Testis (tissue), 2 donors: Measurements from ENCODE around the gene UBE4A.

Experiments
- POLR2A ChIP-seq: fragments of 450-650 bp; IDR thresholded peaks from one replicate; pipeline ENCODE4 v1.6.1; 2017; ENCODE audit warnings: antibody characterized with exemption, mild to moderate bottlenecking, moderate library complexity
- TF ChIP-seq, protein P1 (sequence below), 3 experiments: fragments of 450-650 bp in 2 of 3; fragments of 200-600 bp in 1 of 3; sonication (generic) in 1 of 3; IDR thresholded peaks; one replicate each; pipeline ENCODE4 v1.5.1; 2016 to 2019; ENCODE audit warnings: antibody characterized with exemption in 3 of 3, mild to moderate bottlenecking in 2 of 3, moderate library complexity in 1 of 3

DNA sequence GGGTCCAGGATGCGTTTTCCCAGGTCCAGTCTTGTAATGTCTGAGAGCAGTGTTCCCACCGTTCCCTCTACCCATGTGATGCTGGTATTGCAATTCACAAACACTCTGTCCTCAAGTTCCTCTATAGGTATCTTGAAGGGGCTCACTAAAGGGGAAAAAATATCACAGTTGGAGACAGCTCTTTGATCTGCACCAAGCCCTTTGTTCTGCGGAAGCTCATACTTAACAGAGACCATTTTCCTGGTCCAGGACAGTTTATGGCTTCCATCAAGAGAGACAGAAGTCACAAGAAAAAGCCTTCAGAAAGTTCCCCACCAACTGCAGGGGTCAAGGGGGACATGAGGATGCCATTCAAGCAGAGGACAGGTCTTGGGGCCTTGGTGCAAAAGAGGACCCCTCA is 19.0 kb upstream of the UBE4A start:
- TF ChIP-seq, protein P1, sequence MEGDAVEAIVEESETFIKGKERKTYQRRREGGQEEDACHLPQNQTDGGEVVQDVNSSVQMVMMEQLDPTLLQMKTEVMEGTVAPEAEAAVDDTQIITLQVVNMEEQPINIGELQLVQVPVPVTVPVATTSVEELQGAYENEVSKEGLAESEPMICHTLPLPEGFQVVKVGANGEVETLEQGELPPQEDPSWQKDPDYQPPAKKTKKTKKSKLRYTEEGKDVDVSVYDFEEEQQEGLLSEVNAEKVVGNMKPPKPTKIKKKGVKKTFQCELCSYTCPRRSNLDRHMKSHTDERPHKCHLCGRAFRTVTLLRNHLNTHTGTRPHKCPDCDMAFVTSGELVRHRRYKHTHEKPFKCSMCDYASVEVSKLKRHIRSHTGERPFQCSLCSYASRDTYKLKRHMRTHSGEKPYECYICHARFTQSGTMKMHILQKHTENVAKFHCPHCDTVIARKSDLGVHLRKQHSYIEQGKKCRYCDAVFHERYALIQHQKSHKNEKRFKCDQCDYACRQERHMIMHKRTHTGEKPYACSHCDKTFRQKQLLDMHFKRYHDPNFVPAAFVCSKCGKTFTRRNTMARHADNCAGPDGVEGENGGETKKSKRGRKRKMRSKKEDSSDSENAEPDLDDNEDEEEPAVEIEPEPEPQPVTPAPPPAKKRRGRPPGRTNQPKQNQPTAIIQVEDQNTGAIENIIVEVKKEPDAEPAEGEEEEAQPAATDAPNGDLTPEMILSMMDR (IDR thresholded peaks at IDR 0.05) = no peak
- TF ChIP-seq POLR2A = no peak
